A673 (cell line): ENCODE results near the gene TMOD3. TPM values are rescaled to one million over a fixed set of nuclear protein-coding genes. Genes with fewer than 3 reads are reported as not detected.
A peak's percentile ranks its signal among the peaks of the same experiment; 100 is the strongest.

Source experiments
- BruUV-seq: library from RNA; stranded (reverse); fragments of 400-500 nt; replicated peaks from 2 replicates; lab custom pipeline; 2021; lab: Mats Ljungman, UMichigan
- CTCF ChIA-PET: fragments of 300-600 bp; sonication (Branson Sonifier 250); formaldehyde crosslinking; loops from one replicate; lab custom pipeline; 2022; ENCODE audit warnings: antibody characterized with exemption; lab: Charles Lee
- POLR2A ChIA-PET: fragments of 300-600 bp; sonication (Branson Sonifier 250); formaldehyde crosslinking; loops from one replicate; lab custom pipeline; 2022; ENCODE audit warnings: antibody characterized with exemption; ENCODE audit not compliant: low non-redundant PET; lab: Charles Lee
- DNase-seq: peaks from one replicate; pipeline ENCODE4 v3.0.0-alpha.2; 2015; ENCODE audit warnings: low spot score
- H3K27ac ChIP-seq: fragments of 200-600 bp; sonication (generic); 2 replicates; pipeline ENCODE4 v1.5.1; 2016; ENCODE audit warnings: mixed run types, low read depth, mild to moderate bottlenecking, mixed read lengths, antibody characterized with exemption, low read length; ENCODE audit not compliant: poor library complexity, severe bottlenecking
- H3K27me3 ChIP-seq: fragments of 200-600 bp; sonication (generic); replicated peaks from 2 replicates; pipeline ENCODE4 v1.6.1; 2017; ENCODE audit warnings: mixed run types, low read depth, mild to moderate bottlenecking, mixed read lengths, antibody characterized with exemption, low read length; ENCODE audit not compliant: insufficient read depth, poor library complexity
- H3K36me3 ChIP-seq: fragments of 200-600 bp; sonication (generic); 2 replicates; pipeline ENCODE4 v1.6.1; 2016; ENCODE audit warnings: mixed run types, mild to moderate bottlenecking, mixed read lengths, antibody characterized with exemption, low read length; ENCODE audit not compliant: insufficient read depth, poor library complexity, severe bottlenecking
- H3K4me1 ChIP-seq: fragments of 200-600 bp; sonication (generic); 2 replicates; pipeline ENCODE4 v1.6.1; 2017; ENCODE audit warnings: mixed run types, mild to moderate bottlenecking, mixed read lengths, antibody characterized with exemption, low read length; ENCODE audit not compliant: insufficient read depth, poor library complexity, severe bottlenecking
- H3K4me3 ChIP-seq: fragments of 200-600 bp; sonication (generic); 2 replicates; pipeline ENCODE4 v1.5.1; 2016; ENCODE audit warnings: low read depth, mixed run types, mild to moderate bottlenecking, mixed read lengths, low read length; ENCODE audit not compliant: poor library complexity, severe bottlenecking
- H3K9me3 ChIP-seq: fragments of 200-600 bp; sonication (generic); 2 replicates; pipeline ENCODE4 v1.6.1; 2016; ENCODE audit warnings: mixed run types, low read depth, mild to moderate bottlenecking, mixed read lengths, antibody characterized with exemption, low read length; ENCODE audit not compliant: poor library complexity, severe bottlenecking
- EZH2 ChIP-seq: fragments of 200-600 bp; sonication (generic); IDR thresholded peaks from 2 replicates; pipeline ENCODE4 v1.6.1; 2017; ENCODE audit warnings: borderline replicate concordance, low read depth, mild to moderate bottlenecking, mixed read lengths, antibody characterized with exemption, low read length; ENCODE audit not compliant: poor library complexity, severe bottlenecking
- intact Hi-C: fragments of 100-400 bp; cut with micrococcal nuclease; formaldehyde crosslinking; loops from one replicate; pipeline ENCODE4 v1.10.0; 2022; ENCODE audit not compliant: unreplicated experiment
- total RNA-seq: library from RNA; stranded (reverse); gene quantifications from 2 replicates; pipeline ENCODE4 v1.2.3, GENCODE V29; 2021
- TF ChIP-seq, protein P1 (sequence below): fragments of 300-800, 200-600 bp; sonication (generic); conservative IDR thresholded peaks from 2 replicates; pipeline ENCODE4 v1.5.1; 2017; ENCODE audit warnings: low read depth, mild to moderate bottlenecking, antibody characterized with exemption, low read length, moderate library complexity, mixed read lengths

The TMOD3 gene
- total RNA-seq, 1 experiment from 2014 or later: 66.6 TPM

DNA sequence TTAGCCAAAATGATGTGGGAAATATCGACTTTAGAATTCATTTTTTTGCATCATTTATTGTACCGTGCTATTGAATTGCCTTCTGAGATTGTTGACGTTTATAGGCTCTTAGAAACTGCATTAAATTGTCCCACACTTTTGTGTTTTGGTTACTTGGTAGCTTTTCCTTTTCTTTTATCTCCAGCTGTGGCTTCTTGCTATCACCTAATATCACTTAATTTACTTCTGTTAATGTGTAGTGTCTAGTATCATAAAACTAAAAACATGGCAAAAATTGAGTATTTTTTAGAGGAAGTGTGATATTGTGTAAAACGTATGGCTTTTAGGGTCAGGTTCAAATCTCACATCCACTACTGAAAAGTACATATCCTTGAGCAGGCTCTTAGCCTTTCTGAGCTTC is 11.2 kb downstream of the TMOD3 start:
- TF ChIP-seq, protein P1, sequence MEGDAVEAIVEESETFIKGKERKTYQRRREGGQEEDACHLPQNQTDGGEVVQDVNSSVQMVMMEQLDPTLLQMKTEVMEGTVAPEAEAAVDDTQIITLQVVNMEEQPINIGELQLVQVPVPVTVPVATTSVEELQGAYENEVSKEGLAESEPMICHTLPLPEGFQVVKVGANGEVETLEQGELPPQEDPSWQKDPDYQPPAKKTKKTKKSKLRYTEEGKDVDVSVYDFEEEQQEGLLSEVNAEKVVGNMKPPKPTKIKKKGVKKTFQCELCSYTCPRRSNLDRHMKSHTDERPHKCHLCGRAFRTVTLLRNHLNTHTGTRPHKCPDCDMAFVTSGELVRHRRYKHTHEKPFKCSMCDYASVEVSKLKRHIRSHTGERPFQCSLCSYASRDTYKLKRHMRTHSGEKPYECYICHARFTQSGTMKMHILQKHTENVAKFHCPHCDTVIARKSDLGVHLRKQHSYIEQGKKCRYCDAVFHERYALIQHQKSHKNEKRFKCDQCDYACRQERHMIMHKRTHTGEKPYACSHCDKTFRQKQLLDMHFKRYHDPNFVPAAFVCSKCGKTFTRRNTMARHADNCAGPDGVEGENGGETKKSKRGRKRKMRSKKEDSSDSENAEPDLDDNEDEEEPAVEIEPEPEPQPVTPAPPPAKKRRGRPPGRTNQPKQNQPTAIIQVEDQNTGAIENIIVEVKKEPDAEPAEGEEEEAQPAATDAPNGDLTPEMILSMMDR: no peak
- TF ChIP-seq EZH2: no peak
- no peak for DNase-seq
- Histone ChIP-seq H3K27ac (no peak overlapping the region), H3K36me3 (no peaks in the 10 kb centered on the region), H3K4me1 (peaks cover 86% of the 10 kb centered on the region), H3K4me3 (no peak overlapping the region), H3K27me3 (no peaks in the 10 kb centered on the region), H3K9me3 (no peaks in the 10 kb centered on the region)
- BruUV-seq: no TSS peak
- intact Hi-C loops: no loop called here
- ChIA-PET POLR2A (no interaction called here), CTCF (no interaction called here)

DNA sequence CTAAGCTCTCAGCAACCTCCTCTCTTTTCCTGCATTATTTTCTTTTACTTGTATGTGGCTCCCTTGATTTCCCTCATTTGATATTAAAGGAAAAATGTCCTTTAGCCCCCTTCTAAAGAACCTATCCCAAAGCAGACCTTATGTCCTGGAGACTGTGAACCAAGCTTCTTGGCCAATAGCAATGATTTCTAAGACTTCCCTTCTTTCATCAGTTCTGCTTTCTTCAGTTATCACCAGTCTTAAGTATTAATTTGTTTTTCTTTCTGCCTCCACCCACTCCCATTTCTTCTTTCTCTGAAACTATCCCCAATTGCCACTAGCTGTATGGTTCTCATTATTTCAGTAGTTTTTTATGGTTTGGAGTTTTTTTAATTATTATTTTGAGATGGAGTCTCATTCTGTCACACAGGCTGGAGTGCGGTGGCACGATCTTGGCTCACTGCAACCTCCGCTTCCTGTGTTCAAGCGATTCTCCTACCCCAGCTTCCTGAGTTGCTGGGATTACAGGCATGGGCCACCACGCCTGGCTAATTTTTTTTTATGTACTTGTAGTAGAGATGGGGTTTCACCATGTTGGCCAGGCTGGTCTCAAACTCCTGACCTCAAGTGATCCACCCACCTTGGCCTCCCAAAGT is 12.1 kb downstream of the TMOD3 start:
- peaks cover 89% of the 10 kb centered on the region for H3K4me1 ChIP-seq
- intact Hi-C loops: no loop called here
- H3K27ac ChIP-seq: peak overlapping the region; percentile 79
- POLR2A ChIA-PET: interaction anchor here (0.8 kb wide), 1 partner anchor 179 kb away, joined by 3 read pairs; no protein-coding TSS in a partner anchor
- no peaks in the 10 kb centered on the region for H3K9me3 ChIP-seq
- H3K36me3 ChIP-seq: no peaks in the 10 kb centered on the region
- no peak for TF ChIP-seq EZH2
- TF ChIP-seq, protein P1: no peak
- H3K27me3 ChIP-seq: no peaks in the 10 kb centered on the region
- CTCF ChIA-PET: no interaction called here
- DNase-seq: peak; percentile 45
- H3K4me3 ChIP-seq: no peak overlapping the region
- no TSS peak for BruUV-seq

DNA sequence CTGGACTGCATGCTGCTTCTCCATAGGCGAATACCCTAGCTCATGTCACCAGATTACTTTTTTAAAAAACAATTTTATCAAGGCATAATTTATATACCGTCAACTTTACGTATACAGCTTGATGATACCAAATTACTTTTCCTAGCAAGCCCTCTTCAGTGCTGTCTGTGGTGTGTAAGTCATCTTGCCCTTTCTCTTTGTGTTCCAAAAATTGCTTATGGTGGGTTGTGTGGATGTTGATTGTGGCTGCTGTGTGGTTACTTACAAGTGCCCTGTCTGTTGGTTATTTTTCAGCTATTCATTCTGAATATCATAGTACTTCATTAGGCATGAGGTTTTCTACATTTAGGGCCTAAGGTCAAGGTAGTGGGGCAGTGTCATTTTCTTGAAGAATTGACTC is 12.8 kb downstream of the TMOD3 start:
- H3K27ac ChIP-seq: peak overlapping the region; percentile 79
- H3K4me3 ChIP-seq: no peak overlapping the region
- H3K9me3 ChIP-seq: no peaks in the 10 kb centered on the region
- H3K4me1 ChIP-seq: peaks cover 89% of the 10 kb centered on the region
- DNase-seq: no peak
- H3K27me3 ChIP-seq: no peaks in the 10 kb centered on the region
- no peaks in the 10 kb centered on the region for H3K36me3 ChIP-seq
- intact Hi-C loops: no loop called here
- TF ChIP-seq EZH2: no peak
- TF ChIP-seq, protein P1: no peak
- ChIA-PET CTCF (no interaction called here), POLR2A (interaction anchor here (0.5 kb wide), 1 partner anchor 1525 kb away, joined by 10 read pairs; no protein-coding TSS in a partner anchor)
- no TSS peak for BruUV-seq
